ENCODE results near the gene IRF8.
"Not testable (repeated sequence)": the region's sequence is repeated elsewhere in the genome, so short reads cannot be mapped to it uniquely, and the experiment has no call there.

Gene IRF8, protein sequence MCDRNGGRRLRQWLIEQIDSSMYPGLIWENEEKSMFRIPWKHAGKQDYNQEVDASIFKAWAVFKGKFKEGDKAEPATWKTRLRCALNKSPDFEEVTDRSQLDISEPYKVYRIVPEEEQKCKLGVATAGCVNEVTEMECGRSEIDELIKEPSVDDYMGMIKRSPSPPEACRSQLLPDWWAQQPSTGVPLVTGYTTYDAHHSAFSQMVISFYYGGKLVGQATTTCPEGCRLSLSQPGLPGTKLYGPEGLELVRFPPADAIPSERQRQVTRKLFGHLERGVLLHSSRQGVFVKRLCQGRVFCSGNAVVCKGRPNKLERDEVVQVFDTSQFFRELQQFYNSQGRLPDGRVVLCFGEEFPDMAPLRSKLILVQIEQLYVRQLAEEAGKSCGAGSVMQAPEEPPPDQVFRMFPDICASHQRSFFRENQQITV

DNA sequence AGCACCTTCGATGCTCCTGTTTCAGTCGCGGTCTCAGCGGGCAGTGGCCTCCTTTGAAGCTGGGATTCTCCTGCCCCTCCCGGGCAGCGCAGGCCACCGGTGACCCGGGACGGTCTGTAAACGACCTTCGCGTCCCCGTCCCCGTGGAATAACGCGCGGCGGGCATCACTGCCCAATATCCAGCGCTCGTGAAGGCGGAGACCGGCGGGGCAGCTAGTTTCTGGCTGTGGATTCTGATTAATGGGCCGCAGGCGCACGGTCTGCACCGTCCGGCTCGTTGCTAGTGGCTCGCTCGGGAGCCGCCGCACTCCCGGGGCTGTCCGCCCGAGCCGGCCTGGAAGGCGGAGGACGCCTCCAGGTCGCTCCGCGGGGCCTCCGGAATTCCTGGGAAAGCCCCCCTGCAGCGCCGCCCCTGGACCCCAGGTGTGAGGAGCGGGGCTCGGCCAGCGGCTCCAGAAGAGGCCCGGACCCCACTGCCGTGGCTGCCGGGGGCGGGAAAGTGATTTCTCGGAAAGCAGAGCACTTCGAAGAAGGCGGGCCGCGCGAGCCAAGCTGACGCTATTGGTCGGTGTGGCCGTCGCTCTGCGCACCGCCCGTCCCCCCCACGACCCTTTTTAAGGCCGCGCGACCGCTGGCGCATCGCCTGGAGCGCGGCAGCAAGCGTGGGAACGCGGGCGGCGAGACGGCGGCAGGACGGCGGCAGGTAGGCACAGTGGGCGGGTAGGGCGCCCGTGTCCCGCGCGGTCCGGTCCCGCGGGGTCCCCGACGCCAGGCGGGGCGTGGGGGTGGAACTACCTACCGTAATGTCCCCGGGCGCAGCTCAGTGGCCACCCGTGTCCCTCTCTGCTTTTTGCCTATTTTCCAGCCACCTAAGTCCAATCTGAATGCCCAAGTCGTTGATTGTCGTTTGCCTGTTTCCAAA lies at the start of gene IRF8:
IRF8 (plus strand) TSS at position 642 of the 922 bp plus-strand sequence. CDS start 3,854 bp downstream, outside the sequence.
- DNase-seq (ENCODE audit: low read depth): peak; percentile 55

DNA sequence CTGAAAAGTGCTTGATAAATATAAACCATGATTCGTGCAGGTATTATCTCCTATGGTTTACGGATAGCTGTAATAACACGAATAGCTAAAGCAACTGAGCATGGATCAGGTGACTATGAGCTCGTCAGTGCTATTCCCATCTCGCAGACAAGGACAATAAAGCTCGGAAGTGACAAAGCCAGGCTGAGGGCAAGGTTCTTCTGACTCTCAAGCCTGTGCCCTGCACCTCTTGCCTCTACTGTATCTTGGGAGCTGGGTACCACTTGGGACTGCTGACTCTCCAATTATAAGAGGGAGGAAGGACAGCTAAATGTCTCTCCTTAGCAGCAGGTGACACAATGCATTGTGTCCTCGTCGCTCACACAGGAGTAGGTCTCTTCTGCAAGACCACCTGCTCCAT lies 49.6 kb upstream of the IRF8 start:
- no peak for DNase-seq (ENCODE audit: low read depth)

DNA sequence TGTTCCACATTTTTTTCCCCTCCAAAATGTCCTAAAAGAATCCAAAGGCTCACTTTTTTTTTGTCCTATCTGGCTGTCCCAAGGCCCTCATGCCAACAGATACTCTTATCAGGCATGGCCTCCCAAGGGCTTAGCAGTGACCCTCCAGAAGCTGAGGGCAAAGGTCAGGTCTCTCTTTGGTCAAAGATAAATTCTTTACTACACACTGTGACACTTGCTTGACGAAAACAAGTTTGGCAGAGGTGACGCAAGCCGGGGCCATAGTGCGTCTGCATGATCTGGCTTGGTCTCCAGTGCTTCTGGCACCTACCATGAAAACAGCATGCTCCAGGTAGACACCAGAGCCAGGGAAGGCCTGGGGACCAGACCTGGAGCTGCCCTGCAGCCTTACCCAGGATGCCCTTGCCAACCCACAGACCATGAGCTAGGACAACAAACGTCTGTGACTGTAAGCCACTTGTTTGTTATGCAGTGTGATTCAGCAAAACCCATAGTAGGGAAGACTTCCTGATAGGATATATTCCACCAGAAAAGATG lies 48.5 kb upstream of the IRF8 start:
- DNase-seq (ENCODE audit: low read depth): no peak

DNA sequence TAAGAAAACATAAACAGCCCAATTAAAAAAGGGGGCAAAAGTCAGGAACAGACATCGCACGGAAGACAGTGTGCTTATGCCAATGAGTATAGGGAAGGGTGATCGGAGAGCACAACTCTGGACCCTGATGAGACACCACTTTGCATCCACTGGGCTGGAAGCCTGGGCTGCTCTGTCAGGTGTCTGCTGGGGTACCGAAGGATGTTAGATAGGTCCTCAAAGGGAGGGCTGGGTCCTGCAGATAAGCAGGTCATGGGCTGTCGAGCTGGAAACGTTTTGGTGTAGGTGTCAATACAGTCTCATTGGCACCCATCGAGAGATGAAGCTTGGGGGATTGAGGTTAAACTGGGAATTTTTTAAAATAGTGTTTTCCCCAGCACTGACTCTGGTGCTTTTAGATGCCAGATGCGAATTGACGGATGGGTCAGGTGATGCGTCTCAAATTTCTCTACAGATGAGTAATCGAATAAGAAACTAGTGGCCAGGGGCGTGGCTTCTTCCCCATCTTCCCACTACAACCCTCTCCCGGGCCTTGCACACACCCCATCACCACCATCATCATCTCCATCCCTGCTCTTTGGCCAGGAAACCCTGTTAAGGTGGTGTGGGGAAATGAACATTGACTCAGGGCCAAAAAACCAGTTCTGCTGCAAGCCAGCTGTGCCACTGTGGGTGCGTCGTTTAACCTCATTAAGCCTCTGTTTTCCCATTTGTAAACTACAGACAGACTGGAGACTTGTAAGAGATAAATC lies 47.8 kb upstream of the IRF8 start:
- DNase-seq (ENCODE audit: low read depth): no peak

DNA sequence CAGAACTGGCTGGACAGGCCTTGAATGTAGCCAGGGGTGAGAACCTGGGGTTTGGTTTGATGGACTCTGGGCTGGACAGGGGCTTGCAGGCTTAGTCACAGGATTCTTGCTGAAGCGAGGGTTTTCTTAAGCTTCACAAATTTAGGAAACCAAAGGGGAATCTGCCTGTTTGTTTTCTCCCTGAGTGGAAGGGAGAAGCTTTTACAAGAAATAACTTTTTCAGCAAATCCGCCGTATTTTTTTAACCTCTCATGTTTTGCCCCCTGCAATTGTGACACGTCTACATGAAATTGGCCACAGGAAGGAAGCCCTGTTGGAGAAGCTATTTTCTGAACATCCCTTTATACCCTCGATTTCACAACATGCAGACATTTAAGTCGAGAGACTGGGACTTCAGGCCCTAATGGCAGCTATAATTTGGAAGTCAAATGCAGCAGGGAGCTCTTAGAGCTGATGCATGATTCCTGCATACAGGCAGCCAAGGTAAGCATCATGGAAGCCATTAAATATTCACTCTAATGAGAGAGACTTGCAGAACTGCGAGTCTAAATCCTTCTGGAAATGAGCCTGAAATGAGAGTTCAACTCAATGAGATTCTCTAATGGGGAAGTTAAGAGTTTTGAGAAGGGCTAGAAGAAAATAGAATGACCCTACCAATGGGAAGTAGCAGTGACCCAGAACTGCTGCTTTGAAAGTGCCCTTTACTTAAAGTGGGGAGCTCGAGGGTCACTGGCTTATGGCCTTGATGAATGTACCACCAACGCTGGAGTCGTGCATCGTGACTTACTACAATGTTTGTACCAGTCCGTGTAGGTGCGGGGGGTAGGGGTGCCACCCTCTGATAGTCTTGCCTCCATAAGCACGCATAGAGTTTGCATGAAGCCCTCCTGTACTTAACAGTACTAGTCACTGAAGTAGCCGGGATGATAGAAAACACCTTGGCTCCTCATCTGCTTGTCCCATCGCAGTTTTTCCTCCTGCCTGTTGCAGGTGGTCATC lies 45.1 kb upstream of the IRF8 start:
- DNase-seq (ENCODE audit: low read depth): no peak

DNA sequence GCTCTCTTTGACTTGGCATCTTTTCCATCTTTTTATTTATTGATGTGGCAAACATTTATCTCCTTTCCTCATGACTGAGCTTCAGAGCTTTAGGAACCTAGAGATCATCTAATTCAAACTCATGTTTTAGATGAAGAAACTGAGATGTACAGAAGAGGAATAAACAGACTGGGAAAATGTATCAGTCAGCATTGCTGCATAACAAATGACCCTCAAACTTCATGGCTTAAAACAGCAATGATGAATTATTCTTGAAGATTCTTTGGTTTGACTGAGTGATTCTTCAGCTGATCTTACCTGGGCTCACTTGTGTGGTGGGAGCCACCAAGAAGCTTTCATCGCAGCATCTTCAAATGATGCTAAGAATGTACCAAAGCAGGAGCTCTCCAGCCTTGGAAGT lies 44.0 kb upstream of the IRF8 start:
- no peak for DNase-seq (ENCODE audit: low read depth)

DNA sequence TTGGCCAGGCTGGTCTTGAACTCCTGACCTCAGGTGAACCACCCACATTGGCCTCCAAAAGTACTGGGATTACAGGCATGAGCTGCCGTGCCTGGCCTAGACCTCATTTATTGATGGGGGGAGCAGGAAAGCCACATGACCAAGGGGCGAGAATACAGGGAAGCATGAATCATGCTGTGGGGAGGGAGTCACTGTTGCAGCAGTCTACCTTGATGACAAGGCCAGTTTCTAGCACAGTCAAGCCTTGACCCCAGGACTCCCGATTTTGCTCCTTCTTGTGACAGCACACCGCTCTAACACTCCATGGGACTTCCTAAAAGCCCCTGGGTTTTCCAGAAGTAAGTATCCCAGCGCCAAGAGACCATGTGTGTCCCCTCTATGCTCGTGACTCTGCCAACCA lies 42.9 kb upstream of the IRF8 start:
- DNase-seq (ENCODE audit: low read depth): no peak

DNA sequence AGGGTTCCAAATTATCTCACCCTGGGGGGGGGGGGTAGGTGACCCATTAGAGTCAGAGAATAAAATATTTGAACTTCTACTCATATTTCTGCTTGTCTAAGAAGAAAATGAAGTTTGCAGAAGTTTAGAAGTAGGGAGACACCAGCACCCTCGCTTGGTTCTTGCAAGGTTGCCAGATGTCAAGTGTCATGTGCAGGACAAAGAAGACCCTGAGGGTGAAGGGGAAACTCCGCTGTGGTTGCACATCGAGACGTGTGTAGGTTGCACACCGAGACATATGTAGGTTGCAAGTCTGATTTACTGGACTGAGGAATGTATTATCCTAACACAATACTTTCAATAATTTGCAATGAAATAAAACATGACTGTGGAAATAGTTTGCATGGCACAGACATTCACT lies 42.4 kb upstream of the IRF8 start:
- DNase-seq (ENCODE audit: low read depth): no peak

DNA sequence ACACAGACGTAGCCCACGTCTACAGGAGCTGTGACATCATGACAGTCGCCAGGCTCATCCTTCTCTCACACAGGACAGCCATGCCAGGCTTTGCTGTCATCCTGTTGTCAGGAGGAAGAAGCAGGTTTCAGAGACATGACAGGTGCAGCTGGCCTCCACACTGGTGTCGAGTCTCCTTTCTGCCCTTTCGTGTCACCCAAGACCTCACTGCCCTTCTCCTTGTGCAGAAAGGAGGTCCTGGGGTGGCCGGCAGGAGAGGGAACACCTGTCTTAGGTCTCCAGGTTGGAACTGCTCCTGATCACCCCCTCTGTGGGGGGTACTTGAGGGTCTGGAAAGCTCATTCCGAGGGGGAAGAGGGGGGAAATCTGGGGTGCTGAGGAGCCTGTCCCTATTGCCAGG lies 41.6 kb upstream of the IRF8 start:
- DNase-seq (ENCODE audit: low read depth): no peak

DNA sequence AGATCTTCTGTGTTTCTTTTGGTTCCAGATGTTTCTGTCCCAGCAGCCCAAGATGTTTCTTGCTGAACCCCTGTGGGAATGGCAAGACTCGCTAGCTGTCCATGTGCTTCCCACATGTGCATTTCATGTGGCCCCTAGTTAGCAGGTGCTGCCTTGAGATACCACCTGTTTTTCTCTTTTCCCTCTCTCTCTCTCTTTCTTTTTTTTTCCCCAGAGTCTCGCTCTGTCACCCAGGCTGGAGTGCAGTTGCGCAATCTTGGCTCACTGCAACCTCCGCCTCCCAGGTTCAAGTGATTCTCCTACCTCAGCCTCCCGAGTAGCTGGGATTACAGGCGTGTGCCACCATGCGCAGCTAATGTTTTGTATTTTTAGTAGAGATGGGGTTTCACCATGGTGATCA lies 40.4 kb upstream of the IRF8 start:
- not testable (repeated sequence) for DNase-seq (ENCODE audit: low read depth)

DNA sequence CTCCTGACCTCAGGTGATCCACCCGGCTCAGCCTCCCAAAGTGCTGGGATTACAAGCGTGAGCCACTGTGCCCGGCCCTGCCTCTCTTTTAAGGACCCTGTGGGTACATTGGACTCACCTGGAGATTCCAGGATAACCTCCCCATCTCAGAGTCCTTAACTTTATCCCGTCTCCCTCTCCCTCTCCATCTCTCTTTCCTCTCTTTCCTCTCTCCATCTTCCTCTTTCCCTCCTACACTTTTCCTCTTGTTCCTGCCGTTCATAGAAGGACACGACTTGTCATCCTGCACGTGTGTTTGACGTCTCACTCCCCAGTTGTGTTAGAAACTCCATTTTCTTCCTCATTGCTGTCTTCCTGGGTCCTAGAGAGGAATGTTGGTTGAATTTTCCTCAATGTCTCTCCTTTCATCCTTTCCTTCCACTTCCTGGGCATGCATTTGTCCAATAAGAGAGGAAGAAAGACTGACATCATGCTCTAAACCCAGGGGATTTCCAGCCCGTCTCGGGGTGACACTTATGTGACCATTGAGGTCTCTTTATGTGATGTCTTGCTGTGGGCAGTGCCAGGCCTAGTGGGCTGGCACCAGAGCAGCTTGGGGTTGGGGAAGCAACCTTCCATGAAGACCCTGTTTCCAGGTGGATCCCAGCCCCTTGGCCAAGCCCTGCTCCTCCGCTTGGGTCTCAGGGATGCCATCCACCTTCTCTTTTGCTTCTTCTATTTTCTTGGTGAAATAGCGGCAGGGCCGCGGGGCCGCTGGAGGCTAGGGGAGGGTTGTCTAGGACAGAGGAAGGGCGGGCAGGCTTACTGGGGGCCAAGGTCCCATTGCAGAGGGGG lies 39.8 kb upstream of the IRF8 start:
- DNase-seq (ENCODE audit: low read depth): no peak

DNA sequence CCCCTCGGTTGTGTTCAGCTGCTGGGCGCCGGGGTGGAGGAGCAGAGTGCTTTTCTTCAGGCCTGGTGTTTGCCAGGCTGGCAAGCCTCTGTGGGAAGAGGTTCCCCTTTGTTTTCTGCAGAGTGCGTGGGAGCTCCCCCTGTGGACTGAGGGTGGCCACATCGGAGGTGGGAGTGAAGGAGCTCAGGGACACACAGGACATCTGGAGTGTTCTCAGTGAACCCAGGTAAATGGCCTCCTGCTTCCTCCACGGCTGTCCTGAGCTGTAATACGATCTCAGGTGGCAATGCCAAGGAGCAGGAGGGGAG lies 39.2 kb upstream of the IRF8 start:
- no peak for DNase-seq (ENCODE audit: low read depth)

DNA sequence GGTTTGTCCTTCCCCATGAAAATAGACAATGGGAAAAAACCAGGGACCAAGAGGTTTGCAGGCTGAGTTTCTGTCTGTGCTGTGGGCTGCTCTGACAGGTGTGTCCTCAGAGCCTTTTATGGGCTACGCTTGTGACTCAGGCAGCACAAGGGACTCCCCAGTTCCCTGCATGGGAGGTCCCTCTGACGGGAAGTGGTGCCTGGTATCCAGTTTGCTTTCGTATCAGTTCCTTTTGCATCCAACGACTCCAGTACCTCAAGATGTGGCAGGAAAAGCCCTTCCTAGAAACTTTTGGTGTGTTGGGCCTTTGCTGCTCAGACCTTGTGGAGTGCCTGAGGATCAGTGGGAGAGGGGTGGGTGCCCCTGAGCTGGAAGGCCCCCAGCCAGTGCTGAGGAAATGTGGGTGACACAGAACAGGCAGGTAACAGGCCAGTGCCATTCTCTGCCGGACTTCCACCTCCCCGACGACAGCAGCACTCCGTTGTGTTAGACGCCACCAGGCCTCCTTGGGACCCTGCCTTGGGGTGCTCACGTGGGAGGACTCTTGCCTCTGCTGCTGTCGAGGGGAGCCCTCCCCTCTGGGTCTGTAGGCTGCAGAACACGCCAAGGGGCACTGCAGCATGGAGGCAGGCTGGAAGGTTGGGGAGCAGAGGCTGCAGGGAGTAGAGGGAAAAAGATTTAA lies 38.4 kb upstream of the IRF8 start:
- DNase-seq (ENCODE audit: low read depth): no peak

DNA sequence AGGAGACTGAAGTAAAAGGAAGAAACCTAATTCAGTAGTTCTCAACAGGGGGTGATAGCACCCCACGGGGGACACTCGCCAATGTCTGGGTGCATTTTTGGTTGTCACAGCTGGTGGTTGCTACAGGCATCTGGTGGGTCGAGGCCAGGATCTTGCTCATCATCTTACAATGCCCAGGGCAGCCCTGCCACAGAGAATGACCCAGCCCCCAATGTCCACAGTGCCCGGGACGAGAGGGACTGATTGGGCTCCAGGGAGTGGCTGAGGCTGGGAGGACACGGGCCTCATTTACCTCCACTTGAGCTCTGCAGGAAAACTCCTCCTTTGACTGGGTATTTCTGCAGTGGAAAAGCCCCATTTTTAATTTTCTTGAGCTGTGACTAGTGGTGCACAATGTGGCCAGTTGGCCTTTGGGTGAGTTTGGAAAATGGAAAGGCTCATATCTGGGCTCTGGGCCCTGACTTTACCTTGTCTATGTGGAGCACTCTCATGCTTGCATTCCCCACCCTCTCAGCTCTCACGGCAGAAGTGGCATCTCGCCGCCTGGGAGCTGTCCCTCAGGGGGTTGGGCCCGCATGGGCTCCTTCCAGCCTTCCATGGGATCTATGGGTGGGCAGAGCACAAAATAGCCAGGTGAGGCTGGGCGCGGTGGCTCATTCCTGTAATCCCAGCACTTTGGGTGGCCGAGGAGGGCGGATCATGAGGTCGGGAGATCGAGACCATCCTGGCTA lies 37.7 kb upstream of the IRF8 start:
- no peak for DNase-seq (ENCODE audit: low read depth)

DNA sequence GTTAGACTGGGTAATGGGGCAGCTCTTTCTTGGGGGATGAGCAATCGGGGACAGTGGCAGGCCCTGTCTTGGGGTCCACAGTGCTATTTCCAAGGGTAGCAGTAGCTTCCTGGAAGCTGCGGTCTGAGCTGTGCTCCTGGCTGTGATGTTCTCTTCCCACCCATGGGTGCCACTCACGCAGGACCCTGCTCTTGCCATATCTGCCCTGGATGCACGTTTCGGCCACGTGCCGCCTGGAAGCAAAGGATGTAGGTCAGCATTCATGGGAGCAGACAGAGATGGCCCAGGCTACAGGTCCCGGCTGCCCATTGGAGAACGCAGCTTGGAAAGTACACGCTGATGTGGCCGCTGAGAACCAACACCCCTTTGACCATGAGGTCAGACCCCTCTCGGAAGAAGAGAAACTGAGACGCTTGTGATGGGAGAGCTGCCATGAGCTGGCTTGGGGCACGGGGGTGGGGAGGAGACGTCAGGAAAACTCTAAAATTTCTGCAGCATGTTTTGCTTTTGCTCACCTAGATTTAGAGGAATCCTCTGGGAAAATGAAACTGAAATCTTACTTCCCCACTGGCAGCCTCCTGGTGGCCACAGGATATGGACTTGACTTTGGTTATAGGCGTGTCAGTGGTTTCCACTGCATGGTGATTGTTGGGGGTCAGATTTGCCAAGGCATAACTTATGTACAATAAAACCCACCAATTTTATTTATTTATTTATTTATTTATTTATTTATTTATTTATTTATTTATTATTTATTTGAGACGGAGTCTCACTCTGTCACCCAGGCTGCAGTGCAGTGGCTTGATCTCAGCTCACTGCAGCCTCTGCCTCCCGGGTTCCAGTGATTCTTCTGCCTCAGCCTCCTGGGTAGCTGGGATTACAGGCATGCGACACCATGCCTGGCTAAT lies 36.2 kb upstream of the IRF8 start:
- DNase-seq (ENCODE audit: low read depth): no peak

DNA sequence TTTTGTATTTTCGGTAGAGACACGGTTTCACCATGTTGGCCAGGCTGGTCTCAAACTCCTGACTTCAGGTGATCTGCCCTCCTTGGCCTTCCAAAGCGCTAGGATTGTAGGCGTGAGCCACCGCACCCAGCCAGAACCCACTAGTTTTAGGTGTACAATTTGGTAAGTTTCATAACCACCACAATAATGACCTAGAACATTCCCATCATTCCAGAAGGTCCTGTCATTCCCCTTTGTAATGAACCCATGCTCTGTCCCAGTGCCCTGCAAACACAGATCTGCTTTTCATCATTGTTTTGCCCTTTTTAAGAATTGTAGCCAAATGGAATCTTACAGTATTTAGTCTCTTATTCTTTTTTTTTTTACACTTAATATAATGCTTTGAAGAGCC lies 35.6 kb upstream of the IRF8 start:
- no peak for DNase-seq (ENCODE audit: low read depth)

DNA sequence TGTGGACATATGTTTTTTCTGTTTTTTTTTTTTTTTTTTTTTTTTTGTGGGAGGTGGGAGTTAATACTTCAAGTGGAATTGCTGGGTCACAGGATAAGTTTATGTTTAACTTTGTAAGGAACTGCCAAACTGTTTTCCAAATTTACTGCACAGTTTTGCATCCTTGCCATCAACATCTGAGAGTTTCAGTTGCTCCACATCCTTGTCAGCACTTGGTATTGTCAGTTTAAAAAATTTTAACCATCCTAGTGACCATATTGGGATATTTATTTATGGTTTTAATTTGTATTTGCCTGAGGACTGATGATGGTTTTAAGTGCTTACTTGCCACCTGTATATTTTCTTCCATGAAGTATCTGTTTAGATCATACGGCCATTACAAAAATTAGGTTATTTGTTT lies 34.0 kb upstream of the IRF8 start:
- no peak for DNase-seq (ENCODE audit: low read depth)

DNA sequence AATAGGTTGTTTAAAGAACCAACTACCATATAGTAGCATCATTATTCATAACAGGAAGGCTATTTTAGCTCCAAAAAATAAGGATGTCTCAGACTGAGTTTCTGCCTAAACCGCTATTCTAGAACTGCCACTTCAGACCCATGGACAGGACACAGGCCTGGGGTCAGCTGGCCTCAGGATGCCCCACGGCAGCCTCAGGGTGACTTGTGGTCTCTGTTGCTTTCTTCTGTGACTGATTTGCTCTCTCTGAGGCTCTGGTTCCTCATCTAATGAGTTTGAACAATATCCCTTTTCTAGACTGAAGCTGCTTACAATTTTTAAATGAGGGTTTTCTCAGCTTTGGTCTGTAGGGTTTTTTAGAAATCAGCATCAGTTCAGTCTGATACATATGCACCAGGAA lies 31.8 kb upstream of the IRF8 start:
- no peak for DNase-seq (ENCODE audit: low read depth)
